ENCODE results near the gene CTBP1. TPM values are rescaled to one million over a fixed set of nuclear protein-coding genes. Genes with fewer than 3 reads are reported as not detected.

The CTBP1 gene
- total RNA-seq, 1 donor from 2014 or later, result 171 TPM

DNA sequence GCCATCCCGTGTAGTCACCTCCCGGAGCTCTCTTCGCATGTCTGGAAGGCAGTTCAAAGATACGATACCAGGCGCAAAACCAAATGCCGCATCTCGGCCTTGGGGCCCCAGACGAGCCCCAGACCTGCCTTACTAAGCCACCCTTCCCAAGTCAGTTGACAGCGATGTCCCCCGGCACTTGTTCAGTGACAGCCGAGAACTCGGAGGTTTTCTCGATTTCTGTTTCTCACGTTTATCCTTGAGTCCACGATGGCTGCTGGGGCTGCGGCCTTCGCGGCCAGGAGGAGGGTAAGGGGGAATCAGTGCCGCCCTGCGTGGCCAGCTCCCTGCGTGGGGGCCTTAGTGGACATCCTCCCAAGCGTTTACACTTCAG lies 48.1 kb upstream of the CTBP1 start:
- no peaks in the 10 kb centered on the region for H3K36me3 ChIP-seq
- H2AFZ ChIP-seq (replicated peaks), result no peak overlapping the region
- H3K4me2 ChIP-seq, result no peak overlapping the region
- H3K27ac ChIP-seq, result no peak overlapping the region
- H3K27ac Mint-ChIP-seq, result peak overlapping the region; percentile 33
- peaks cover 88% of the 10 kb centered on the region for H4K20me1 ChIP-seq (ENCODE audit: low read depth)
- H3K9me3 ChIP-seq (ENCODE audit: low read depth), result no peaks in the 10 kb centered on the region
- no peaks in the 10 kb centered on the region for H3K4me1 ChIP-seq
- H3K4me3 ChIP-seq, result no peak overlapping the region
- TF ChIP-seq, protein P1, sequence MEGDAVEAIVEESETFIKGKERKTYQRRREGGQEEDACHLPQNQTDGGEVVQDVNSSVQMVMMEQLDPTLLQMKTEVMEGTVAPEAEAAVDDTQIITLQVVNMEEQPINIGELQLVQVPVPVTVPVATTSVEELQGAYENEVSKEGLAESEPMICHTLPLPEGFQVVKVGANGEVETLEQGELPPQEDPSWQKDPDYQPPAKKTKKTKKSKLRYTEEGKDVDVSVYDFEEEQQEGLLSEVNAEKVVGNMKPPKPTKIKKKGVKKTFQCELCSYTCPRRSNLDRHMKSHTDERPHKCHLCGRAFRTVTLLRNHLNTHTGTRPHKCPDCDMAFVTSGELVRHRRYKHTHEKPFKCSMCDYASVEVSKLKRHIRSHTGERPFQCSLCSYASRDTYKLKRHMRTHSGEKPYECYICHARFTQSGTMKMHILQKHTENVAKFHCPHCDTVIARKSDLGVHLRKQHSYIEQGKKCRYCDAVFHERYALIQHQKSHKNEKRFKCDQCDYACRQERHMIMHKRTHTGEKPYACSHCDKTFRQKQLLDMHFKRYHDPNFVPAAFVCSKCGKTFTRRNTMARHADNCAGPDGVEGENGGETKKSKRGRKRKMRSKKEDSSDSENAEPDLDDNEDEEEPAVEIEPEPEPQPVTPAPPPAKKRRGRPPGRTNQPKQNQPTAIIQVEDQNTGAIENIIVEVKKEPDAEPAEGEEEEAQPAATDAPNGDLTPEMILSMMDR (IDR thresholded peaks at IDR 0.05), result no peak
- TF ChIP-seq EZH2phosphoT487 (IDR thresholded peaks at IDR 0.05) (no peak), EZH2 (IDR thresholded peaks at IDR 0.05) (no peak)
- H3K36me3 Mint-ChIP-seq, result peaks cover 22% of the 10 kb centered on the region
- H3K27me3 Mint-ChIP-seq (ENCODE audit: insufficient read depth, low read depth), result peaks cover 5% of the 10 kb centered on the region
- no peaks in the 10 kb centered on the region for H3K9me3 Mint-ChIP-seq
- H3K4me1 Mint-ChIP-seq, result peaks cover 9% of the 10 kb centered on the region
- H3K27me3 ChIP-seq, result no peaks in the 10 kb centered on the region
- no peak overlapping the region for H3K9ac ChIP-seq
- H3F3A ChIP-seq (ENCODE audit: low read depth), result no peaks in the 10 kb centered on the region
- no peak for DNase-seq (ENCODE audit: low spot score)
- no peak overlapping the region for H3K4me3 Mint-ChIP-seq
- H3K79me2 ChIP-seq (ENCODE audit: low read depth), result peaks cover 94% of the 10 kb centered on the region

DNA sequence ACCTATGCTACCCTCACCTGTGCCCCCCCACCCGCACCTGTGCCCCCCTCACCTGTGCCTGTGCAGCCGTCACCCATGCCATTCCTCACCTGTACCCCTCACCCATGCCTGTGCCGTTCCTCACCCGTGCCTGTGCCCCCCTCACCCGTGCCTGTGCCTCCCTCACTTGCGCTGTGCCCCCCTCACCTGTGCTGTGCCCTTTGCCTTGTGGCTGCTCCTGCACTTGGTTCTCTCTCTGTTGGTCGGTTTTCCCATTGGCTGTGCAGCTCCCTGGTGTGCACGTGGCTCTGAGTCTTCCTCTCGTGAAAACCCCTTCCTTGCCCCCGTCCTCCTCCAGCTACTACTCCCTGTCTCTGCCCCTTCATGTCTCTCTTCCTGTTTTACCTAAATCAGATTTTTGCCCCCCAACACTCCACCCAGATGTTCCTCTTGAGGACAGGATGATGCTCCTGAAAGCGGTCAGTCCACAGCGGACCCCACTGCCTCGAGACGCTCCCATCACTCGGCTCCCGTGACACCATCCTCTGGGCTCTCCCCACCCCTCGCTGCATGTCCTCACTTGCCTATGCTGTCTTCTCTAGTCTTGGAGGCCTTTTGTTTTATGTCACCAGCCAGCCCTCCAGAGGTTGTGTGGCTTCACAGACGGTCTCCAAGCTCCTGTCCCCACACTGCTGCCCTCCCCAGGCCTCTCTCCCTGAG lies 47.5 kb upstream of the CTBP1 start:
- H3K4me3 Mint-ChIP-seq, result no peak overlapping the region
- H3K9ac ChIP-seq, result no peak overlapping the region
- no peak for DNase-seq (ENCODE audit: low spot score)
- H3K27me3 ChIP-seq, result no peaks in the 10 kb centered on the region
- H3F3A ChIP-seq (ENCODE audit: low read depth), result no peaks in the 10 kb centered on the region
- H4K20me1 ChIP-seq (ENCODE audit: low read depth), result peaks cover 88% of the 10 kb centered on the region
- H2AFZ ChIP-seq (replicated peaks), result no peak overlapping the region
- H3K79me2 ChIP-seq (ENCODE audit: low read depth), result peaks cover 94% of the 10 kb centered on the region
- H3K36me3 ChIP-seq, result no peaks in the 10 kb centered on the region
- H3K27me3 Mint-ChIP-seq (ENCODE audit: insufficient read depth, low read depth), result peaks cover 5% of the 10 kb centered on the region
- H3K27ac Mint-ChIP-seq, result peak overlapping the region; percentile 33
- H3K4me1 Mint-ChIP-seq, result peaks cover 13% of the 10 kb centered on the region
- H3K4me1 ChIP-seq, result no peaks in the 10 kb centered on the region
- H3K4me3 ChIP-seq, result no peak overlapping the region
- no peaks in the 10 kb centered on the region for H3K9me3 Mint-ChIP-seq
- H3K9me3 ChIP-seq (ENCODE audit: low read depth), result no peaks in the 10 kb centered on the region
- H3K27ac ChIP-seq, result no peak overlapping the region
- no peak overlapping the region for H3K4me2 ChIP-seq
- H3K36me3 Mint-ChIP-seq, result peaks cover 20% of the 10 kb centered on the region
- TF ChIP-seq, protein P1 (IDR thresholded peaks at IDR 0.05), result no peak
- TF ChIP-seq EZH2phosphoT487 (IDR thresholded peaks at IDR 0.05) (no peak), EZH2 (IDR thresholded peaks at IDR 0.05) (no peak)

DNA sequence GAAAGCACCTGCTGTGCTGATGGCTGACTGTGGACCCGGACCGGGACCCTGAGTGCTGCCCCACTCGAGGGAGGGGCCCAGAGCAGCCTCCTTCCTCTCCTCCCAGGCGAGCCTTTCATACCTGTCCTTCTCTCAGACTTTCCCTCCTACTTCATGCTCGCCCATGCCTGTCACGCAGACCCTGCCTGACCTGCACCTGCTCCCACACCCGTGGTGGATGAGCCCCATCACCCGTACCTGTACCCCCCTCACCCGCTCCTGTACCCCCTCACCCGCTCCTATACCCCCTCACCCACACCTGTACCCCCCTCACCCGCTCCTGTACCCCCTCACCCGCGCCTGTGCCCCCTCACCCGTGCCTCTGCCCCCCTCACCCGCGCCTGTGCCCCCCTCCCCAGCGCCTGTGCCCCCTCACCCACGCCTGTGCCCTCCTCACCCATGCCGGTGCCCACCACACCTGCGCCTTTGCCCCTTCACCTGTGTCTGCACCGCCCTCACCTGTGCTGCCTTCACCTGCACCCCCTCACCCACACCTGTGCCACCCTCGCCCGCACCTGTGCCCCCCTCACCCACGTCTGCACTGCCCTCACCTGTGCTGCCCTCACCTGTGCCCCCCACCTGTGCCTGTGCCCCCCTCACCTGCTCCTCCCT lies 46.6 kb upstream of the CTBP1 start:
- peaks cover 20% of the 10 kb centered on the region for H3K4me1 Mint-ChIP-seq
- no peaks in the 10 kb centered on the region for H3K9me3 Mint-ChIP-seq
- Histone ChIP-seq H3K27ac (no peak overlapping the region), H4K20me1 (ENCODE audit: low read depth) (peaks cover 90% of the 10 kb centered on the region), H3K4me3 (no peak overlapping the region), H3K4me2 (no peak overlapping the region), H3K9ac (no peak overlapping the region), H2AFZ (replicated peaks) (no peak overlapping the region), H3K9me3 (ENCODE audit: low read depth) (no peaks in the 10 kb centered on the region), H3K36me3 (no peaks in the 10 kb centered on the region), H3F3A (ENCODE audit: low read depth) (no peaks in the 10 kb centered on the region), H3K27me3 (no peaks in the 10 kb centered on the region), H3K79me2 (ENCODE audit: low read depth) (peaks cover 94% of the 10 kb centered on the region), H3K4me1 (peaks cover 6% of the 10 kb centered on the region)
- DNase-seq (ENCODE audit: low spot score), result no peak
- TF ChIP-seq EZH2 (IDR thresholded peaks at IDR 0.05), result no peak
- TF ChIP-seq EZH2phosphoT487 (IDR thresholded peaks at IDR 0.05), result no peak
- TF ChIP-seq, protein P1 (IDR thresholded peaks at IDR 0.05), result no peak
- no peak overlapping the region for H3K27ac Mint-ChIP-seq
- H3K27me3 Mint-ChIP-seq (ENCODE audit: insufficient read depth, low read depth), result peaks cover 5% of the 10 kb centered on the region
- H3K4me3 Mint-ChIP-seq, result no peak overlapping the region
- H3K36me3 Mint-ChIP-seq, result peaks cover 20% of the 10 kb centered on the region
